Measurements from ENCODE around the gene XK.

DNA sequence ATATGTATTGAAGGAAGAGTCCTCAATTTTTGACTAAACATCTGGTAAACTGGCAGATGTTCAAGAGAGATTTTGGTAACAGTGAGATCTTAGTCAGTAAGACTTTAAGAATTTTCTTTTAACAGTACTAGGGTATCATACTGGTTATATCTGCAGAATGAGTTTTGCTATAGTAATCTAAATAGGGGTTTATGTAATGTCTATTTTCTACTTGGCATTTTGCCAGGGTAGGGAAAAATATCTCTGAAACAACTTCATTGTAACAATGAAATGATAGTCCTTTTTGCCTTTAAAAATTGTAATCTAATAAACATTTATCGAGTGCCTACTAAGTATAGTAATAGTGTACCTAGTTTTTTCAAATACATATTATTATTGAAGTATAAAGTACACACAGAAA, 32.1 kb downstream of the XK start:
- TF ChIP-seq POLR2A (IDR thresholded peaks at IDR 0.05) (no peak), POLR2AphosphoS5 (IDR thresholded peaks at IDR 0.05) (no peak), EP300 (IDR thresholded peaks at IDR 0.05) (no peak)
- TF ChIP-seq, protein P1, sequence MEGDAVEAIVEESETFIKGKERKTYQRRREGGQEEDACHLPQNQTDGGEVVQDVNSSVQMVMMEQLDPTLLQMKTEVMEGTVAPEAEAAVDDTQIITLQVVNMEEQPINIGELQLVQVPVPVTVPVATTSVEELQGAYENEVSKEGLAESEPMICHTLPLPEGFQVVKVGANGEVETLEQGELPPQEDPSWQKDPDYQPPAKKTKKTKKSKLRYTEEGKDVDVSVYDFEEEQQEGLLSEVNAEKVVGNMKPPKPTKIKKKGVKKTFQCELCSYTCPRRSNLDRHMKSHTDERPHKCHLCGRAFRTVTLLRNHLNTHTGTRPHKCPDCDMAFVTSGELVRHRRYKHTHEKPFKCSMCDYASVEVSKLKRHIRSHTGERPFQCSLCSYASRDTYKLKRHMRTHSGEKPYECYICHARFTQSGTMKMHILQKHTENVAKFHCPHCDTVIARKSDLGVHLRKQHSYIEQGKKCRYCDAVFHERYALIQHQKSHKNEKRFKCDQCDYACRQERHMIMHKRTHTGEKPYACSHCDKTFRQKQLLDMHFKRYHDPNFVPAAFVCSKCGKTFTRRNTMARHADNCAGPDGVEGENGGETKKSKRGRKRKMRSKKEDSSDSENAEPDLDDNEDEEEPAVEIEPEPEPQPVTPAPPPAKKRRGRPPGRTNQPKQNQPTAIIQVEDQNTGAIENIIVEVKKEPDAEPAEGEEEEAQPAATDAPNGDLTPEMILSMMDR (IDR thresholded peaks at IDR 0.05) = no peak
